Measurements from ENCODE around the gene STAC2.
A peak's percentile ranks its signal among the peaks of the same experiment; 100 is the strongest.

STAC2 gene

GRCh38 chr17:39177256-39177655 is 48.5 kb downstream of the STAC2 start:
- no peak for DNase-seq (ENCODE audit: low read depth)
- H3K4me3 ChIP-seq (ENCODE audit: low read depth, low read length): no peak overlapping the region
- TF ChIP-seq CTCF (IDR thresholded peaks at IDR 0.05; ENCODE audit: low read depth, low read length, missing control alignments): no peak
- in situ Hi-C loops (cut with HindIII; ENCODE audit: low sequenced_read_pairs): no loop called here

- in situ Hi-C loops (cut with HindIII; ENCODE audit: low sequenced_read_pairs): no loop called here
- no peak for TF ChIP-seq CTCF (IDR thresholded peaks at IDR 0.05; ENCODE audit: low read depth, low read length, missing control alignments)
- DNase-seq (ENCODE audit: low read depth): no peak
- H3K4me3 ChIP-seq (ENCODE audit: low read depth, low read length): no peak overlapping the region
Observed at GRCh38 chr17:39175695-39176093, 50.1 kb downstream of the STAC2 start.

GRCh38 chr17:39174920-39175694 is 50.6 kb downstream of the STAC2 start:
- no peak overlapping the region for H3K4me3 ChIP-seq (ENCODE audit: low read depth, low read length)
- TF ChIP-seq CTCF (IDR thresholded peaks at IDR 0.05; ENCODE audit: low read depth, low read length, missing control alignments): peak; percentile 81
- in situ Hi-C loops (cut with HindIII; ENCODE audit: low sequenced_read_pairs): no loop called here
- DNase-seq (ENCODE audit: low read depth): peak; percentile 41

DNA sequence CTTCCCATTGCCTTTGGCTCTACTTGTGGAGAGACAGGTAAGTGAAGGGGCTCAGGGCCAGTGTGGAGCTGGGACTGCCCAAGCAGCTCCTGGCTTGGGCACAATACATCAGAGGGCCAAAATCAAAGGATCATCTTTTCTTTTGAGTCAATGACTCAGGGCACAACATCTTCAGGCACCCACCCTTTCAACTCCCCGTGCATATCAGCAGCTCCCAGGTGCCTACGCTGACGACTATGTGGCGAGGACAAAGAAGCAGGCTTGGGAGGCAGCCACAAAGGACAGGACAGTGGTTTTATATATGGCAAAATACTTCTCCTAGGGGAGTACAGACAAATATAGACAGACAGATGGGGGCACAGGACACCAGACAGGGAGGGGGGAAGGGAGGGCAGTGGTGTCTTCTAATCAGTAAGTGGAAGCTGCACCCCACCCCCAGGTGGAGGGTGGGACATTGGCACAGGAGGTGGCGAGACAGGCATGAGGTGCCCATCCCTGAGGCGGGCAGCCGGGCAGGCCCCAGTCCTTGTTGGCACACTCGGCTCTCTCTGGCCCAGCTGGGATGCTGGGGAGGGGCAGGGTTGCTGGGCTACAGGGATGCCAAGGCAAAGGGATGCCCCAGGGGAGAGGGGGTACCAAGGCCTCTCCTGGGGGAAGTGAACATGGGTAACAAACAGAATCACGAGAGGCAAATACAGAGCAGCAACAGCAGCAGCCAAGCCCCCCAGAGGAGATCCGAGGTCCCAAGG is 52.0 kb downstream of the STAC2 start:
- H3K4me3 ChIP-seq (ENCODE audit: low read depth, low read length): no peak overlapping the region
- no peak for DNase-seq (ENCODE audit: low read depth)
- no peak for TF ChIP-seq CTCF (IDR thresholded peaks at IDR 0.05; ENCODE audit: low read depth, low read length, missing control alignments)
- in situ Hi-C loops (cut with HindIII; ENCODE audit: low sequenced_read_pairs): no loop called here

- no peak overlapping the region for H3K4me3 ChIP-seq (ENCODE audit: low read depth, low read length)
- no peak for TF ChIP-seq CTCF (IDR thresholded peaks at IDR 0.05; ENCODE audit: low read depth, low read length, missing control alignments)
- in situ Hi-C loops (cut with HindIII; ENCODE audit: low sequenced_read_pairs): no loop called here
- DNase-seq (ENCODE audit: low read depth): no peak
Observed at GRCh38 chr17:39173080-39173479, 52.7 kb downstream of the STAC2 start.

- no peak overlapping the region for H3K4me3 ChIP-seq (ENCODE audit: low read depth, low read length)
- no peak for TF ChIP-seq CTCF (IDR thresholded peaks at IDR 0.05; ENCODE audit: low read depth, low read length, missing control alignments)
- no peak for DNase-seq (ENCODE audit: low read depth)
- in situ Hi-C loops (cut with HindIII; ENCODE audit: low sequenced_read_pairs): no loop called here
Observed at GRCh38 chr17:39171933-39172332, 53.8 kb downstream of the STAC2 start.
